HepG2 (cell line): ENCODE data around the gene ZNF367. TPM values are rescaled to one million over a fixed set of nuclear protein-coding genes. Genes with fewer than 3 reads are reported as not detected.
A peak's percentile ranks its signal among the peaks of the same experiment; 100 is the strongest.

Experiments used
- FIP1L1 ChIP-seq: fragments of 200-400 bp; formaldehyde crosslinking; IDR thresholded peaks from 2 replicates; pipeline ENCODE4 v1.6.1; 2018; ENCODE audit warnings: low read depth, mild to moderate bottlenecking, low read length, moderate library complexity, borderline replicate concordance; ENCODE audit not compliant: insufficient read depth
- GPN1 ChIP-seq: sonication (generic); formaldehyde crosslinking; IDR thresholded peaks from 2 replicates; pipeline ENCODE4 v1.5.1; 2020; ENCODE audit warnings: missing genetic modification reagents, borderline replicate concordance
- KDM6A ChIP-seq: IDR thresholded peaks from 2 replicates; pipeline ENCODE4 v1.6.1; 2016; ENCODE audit warnings: low read depth
- MBD4 ChIP-seq: IDR thresholded peaks from 2 replicates; pipeline ENCODE4 v1.6.1; 2012; ENCODE audit warnings: low read length, inconsistent platforms, borderline replicate concordance
- MIER3 ChIP-seq: IDR thresholded peaks from 2 replicates; pipeline ENCODE4 v1.6.1; 2016; ENCODE audit warnings: missing compliant biosample characterization, borderline replicate concordance
- PCBP2 ChIP-seq: fragments of 200-400 bp; formaldehyde crosslinking; optimal IDR thresholded peaks from 2 replicates; pipeline ENCODE3; 2018; ENCODE audit warnings: low read length, low read depth; ENCODE audit not compliant: poor library complexity, severe bottlenecking
- PHF8 ChIP-seq: sonication (generic); formaldehyde crosslinking; IDR thresholded peaks from 2 replicates; pipeline ENCODE4 v1.5.0; 2020; ENCODE audit warnings: missing genetic modification reagents
- SIX1 ChIP-seq: sonication (generic); formaldehyde crosslinking; IDR thresholded peaks from 2 replicates; pipeline ENCODE4 v1.4.0; 2020; ENCODE audit warnings: missing genetic modification reagents, borderline replicate concordance
- SMAD3 ChIP-seq: sonication (generic); formaldehyde crosslinking; IDR thresholded peaks from 2 replicates; pipeline ENCODE4 v1.4.0; 2020; ENCODE audit warnings: missing genetic modification reagents
- SOX6 ChIP-seq, 2 experiments: fragments of 450-650 bp in 1 of 2; sonication (generic) in 1 of 2; formaldehyde crosslinking in 1 of 2; IDR thresholded peaks; 2 replicates each; pipeline versions ENCODE4 v1.4.0 to v1.6.1; 2017 to 2020; ENCODE audit warnings: antibody characterized with exemption in 1 of 2, mild to moderate bottlenecking in 1 of 2, missing genetic modification reagents in 1 of 2
- ZNF160 ChIP-seq: sonication (generic); formaldehyde crosslinking; IDR thresholded peaks from 2 replicates; pipeline ENCODE4 v1.8.0; 2022; ENCODE audit warnings: mild to moderate bottlenecking, inconsistent platforms, missing genetic modification reagents
- ZNF550 ChIP-seq: sonication (generic); formaldehyde crosslinking; IDR thresholded peaks from 2 replicates; pipeline ENCODE4 v1.4.0; 2020; ENCODE audit warnings: mild to moderate bottlenecking, missing genetic modification reagents, borderline replicate concordance
- ZNF768 ChIP-seq: sonication (generic); formaldehyde crosslinking; IDR thresholded peaks from 2 replicates; pipeline ENCODE4 v1.4.0; 2020; ENCODE audit warnings: missing genetic modification reagents
- polyA plus RNA-seq, 8 experiments: library from polyadenylated mRNA; depleted of rRNA in 3 of 8; stranded (reverse) in 7 of 8; unstranded in 1 of 8; fragments of >200 nt; fragmentation: Illumina TruSeq in 4 of 8; extraction: Trizol in 4 of 8; gene quantifications; 2 replicates each; pipeline versions ENCODE4 v1.2.1 to v1.2.3, GENCODE V29; 2011 to 2016; ENCODE audit warnings: low read depth in 4 of 8, missing spikeins in 1 of 8, mixed read lengths in 1 of 8; ENCODE audit not compliant: insufficient read depth in 1 of 8
- total RNA-seq, 5 experiments: library from RNA; depleted of rRNA; stranded (reverse); fragments of >200 nt; fragmentation: Illumina TruSeq; extraction: Trizol; gene quantifications; 2 replicates each; pipeline ENCODE4 v1.2.3, GENCODE V29; 2016; ENCODE audit warnings: low read depth in 1 of 5
- TF ChIP-seq, protein P1 (sequence below): sonication (generic); formaldehyde crosslinking; IDR thresholded peaks from 2 replicates; pipeline ENCODE4 v1.4.0; 2020; ENCODE audit warnings: missing genetic modification reagents, mild to moderate bottlenecking, borderline replicate concordance
- TF ChIP-seq, protein P2 (sequence below): sonication (generic); formaldehyde crosslinking; IDR thresholded peaks from 2 replicates; pipeline ENCODE4 v1.4.0; 2020; ENCODE audit warnings: missing genetic modification reagents, borderline replicate concordance
- TF ChIP-seq, protein P3 (sequence below), 2 experiments: sonication (generic) in 1 of 2; formaldehyde crosslinking in 1 of 2; IDR thresholded peaks; 2 replicates each; pipeline versions ENCODE4 v1.4.0 to v1.6.1; 2016 to 2020; ENCODE audit warnings: borderline replicate concordance in 1 of 2, low read depth in 1 of 2, mild to moderate bottlenecking in 1 of 2, missing genetic modification reagents in 1 of 2

Gene ZNF367
- total and polyA plus RNA-seq, 2 of the 13 experiments (the other 11 are each of a cell fraction or from before 2014, with no cell fraction given) = 2.9 to 7.7 TPM

DNA sequence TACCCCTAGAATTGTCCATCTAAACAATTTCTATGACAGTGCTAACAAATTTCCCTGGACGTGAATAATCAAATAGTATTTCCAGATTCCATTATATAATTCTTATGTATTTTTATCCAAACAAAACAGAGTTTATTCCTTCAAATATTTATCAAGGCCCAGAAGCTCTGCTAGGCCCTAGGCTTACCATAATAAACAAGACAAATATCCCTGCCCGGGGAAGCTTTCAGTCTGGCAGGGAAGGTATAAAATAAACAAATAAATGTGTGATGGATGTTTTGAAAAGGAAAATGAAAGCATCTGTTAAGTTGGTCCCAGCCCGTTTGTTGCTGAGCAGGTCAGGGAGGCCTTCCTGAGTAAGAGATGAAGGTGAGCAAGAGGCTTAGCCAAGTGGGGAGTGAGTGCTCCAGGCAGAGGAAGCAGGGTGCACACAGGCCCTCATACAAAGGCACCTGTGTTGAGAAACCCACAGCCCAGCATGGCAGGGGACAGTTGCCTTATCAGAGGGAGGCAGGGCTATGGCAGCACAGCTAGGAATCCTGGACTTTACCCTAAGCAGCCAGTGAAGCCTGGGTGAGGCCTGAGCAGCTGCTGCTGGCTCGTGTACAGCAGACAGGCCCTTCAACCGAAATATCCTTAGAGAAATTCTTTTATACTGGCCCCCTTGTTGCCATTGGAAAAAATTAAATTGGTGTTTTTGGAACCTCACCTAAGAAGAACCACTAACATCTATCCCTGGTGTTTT lies 27.0 kb downstream of the ZNF367 start (continued):
- TF ChIP-seq, protein P1, sequence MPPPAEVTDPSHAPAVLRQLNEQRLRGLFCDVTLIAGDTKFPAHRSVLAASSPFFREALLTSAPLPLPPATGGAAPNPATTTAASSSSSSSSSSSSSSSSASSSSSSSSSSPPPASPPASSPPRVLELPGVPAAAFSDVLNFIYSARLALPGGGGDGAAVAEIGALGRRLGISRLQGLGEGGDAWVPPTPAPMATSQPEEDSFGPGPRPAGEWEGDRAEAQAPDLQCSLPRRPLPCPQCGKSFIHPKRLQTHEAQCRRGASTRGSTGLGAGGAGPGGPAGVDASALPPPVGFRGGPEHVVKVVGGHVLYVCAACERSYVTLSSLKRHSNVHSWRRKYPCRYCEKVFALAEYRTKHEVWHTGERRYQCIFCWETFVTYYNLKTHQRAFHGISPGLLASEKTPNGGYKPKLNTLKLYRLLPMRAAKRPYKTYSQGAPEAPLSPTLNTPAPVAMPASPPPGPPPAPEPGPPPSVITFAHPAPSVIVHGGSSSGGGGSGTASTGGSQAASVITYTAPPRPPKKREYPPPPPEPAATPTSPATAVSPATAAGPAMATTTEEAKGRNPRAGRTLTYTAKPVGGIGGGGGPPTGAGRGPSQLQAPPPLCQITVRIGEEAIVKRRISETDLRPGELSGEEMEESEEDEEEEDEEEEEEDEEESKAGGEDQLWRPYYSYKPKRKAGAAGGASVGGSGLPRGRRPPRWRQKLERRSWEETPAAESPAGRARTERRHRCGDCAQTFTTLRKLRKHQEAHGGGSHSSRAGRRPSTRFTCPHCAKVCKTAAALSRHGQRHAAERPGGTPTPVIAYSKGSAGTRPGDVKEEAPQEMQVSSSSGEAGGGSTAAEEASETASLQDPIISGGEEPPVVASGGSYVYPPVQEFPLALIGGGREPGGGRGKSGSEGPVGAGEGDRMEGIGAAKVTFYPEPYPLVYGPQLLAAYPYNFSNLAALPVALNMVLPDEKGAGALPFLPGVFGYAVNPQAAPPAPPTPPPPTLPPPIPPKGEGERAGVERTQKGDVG (CRISPR knock-in tag) = peak; percentile 57; the same call in 1 of the 2 replicates
- TF ChIP-seq SOX6 (IDR thresholded peaks at IDR 0.05) (no peak), SOX6 (CRISPR knock-in tag; IDR thresholded peaks at IDR 0.05) (peak; percentile 81), PHF8 (CRISPR knock-in tag) (peak; percentile 68), PCBP2 (no peak), MBD4 (no peak), ZNF768 (CRISPR knock-in tag) (peak; percentile 38; the same call in 1 of the 2 replicates), ZNF160 (CRISPR knock-in tag) (no peak), KDM6A (CRISPR knock-in tag) (peak; percentile 84), SMAD3 (CRISPR knock-in tag) (peak; percentile 87), SIX1 (peak; percentile 57; the same call in 1 of the 2 replicates), FIP1L1 (no peak), GPN1 (no peak), ZNF550 (CRISPR knock-in tag) (no peak), MIER3 (CRISPR knock-in tag) (peak; percentile 95; the same call in 1 of the 2 replicates)
- TF ChIP-seq, protein P2, sequence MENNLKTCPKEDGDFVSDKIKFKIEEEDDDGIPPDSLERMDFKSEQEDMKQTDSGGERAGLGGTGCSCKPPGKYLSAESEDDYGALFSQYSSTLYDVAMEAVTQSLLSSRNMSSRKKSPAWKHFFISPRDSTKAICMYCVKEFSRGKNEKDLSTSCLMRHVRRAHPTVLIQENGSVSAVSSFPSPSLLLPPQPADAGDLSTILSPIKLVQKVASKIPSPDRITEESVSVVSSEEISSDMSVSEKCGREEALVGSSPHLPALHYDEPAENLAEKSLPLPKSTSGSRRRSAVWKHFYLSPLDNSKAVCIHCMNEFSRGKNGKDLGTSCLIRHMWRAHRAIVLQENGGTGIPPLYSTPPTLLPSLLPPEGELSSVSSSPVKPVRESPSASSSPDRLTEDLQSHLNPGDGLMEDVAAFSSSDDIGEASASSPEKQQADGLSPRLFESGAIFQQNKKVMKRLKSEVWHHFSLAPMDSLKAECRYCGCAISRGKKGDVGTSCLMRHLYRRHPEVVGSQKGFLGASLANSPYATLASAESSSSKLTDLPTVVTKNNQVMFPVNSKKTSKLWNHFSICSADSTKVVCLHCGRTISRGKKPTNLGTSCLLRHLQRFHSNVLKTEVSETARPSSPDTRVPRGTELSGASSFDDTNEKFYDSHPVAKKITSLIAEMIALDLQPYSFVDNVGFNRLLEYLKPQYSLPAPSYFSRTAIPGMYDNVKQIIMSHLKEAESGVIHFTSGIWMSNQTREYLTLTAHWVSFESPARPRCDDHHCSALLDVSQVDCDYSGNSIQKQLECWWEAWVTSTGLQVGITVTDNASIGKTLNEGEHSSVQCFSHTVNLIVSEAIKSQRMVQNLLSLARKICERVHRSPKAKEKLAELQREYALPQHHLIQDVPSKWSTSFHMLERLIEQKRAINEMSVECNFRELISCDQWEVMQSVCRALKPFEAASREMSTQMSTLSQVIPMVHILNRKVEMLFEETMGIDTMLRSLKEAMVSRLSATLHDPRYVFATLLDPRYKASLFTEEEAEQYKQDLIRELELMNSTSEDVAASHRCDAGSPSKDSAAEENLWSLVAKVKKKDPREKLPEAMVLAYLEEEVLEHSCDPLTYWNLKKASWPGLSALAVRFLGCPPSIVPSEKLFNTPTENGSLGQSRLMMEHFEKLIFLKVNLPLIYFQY = no peak; the same call in none of the 2 replicates
- TF ChIP-seq, protein P3, sequence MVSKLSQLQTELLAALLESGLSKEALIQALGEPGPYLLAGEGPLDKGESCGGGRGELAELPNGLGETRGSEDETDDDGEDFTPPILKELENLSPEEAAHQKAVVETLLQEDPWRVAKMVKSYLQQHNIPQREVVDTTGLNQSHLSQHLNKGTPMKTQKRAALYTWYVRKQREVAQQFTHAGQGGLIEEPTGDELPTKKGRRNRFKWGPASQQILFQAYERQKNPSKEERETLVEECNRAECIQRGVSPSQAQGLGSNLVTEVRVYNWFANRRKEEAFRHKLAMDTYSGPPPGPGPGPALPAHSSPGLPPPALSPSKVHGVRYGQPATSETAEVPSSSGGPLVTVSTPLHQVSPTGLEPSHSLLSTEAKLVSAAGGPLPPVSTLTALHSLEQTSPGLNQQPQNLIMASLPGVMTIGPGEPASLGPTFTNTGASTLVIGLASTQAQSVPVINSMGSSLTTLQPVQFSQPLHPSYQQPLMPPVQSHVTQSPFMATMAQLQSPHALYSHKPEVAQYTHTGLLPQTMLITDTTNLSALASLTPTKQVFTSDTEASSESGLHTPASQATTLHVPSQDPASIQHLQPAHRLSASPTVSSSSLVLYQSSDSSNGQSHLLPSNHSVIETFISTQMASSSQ (IDR thresholded peaks at IDR 0.05; ENCODE audit: low read depth) = peak; percentile 46; the same call in 1 of the 2 replicates
- TF ChIP-seq, protein P3 (CRISPR knock-in tag; IDR thresholded peaks at IDR 0.05; ENCODE audit: borderline replicate concordance) = peak; percentile 59; the same call in 1 of the 2 replicates
